ENCODE results near the gene NSUN5.

Gene NSUN5

DNA sequence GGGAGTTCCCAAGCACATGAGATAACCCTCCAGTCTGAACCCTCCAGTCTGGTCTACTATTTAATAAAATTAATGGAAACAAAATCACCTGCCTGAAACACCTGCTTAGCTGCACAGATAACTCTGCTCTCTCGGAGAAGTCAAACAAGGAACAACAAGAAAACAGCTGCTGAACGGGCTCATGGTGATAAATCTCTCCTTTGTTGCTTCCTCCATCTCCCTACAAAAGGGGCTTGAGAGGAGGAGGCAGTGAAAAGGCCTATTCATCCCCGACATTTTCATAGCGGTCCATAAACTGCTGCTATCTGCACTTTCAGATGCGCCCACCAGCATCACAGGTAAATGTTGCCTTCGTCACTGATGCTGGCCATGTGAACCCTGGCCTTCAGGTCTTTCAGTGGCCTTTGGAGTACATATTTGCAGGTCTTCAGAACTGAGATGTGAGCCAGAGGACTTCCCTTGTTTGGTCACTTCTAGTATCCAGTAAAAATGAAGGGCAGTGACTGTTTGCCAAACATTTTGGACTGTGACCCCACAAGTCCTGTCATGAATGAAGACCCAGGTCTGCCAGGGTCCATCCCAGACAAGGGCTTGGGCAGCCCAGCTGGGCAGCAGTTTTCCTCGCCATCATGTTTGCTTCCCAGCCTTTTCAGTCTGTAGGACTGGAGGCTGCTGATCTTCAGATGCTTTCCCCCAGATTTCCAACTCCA lies 35.2 kb upstream of the NSUN5 start:
- ChIA-PET CTCF (interaction anchor here (0.5 to 1.4 kb wide), 3 partner anchors 9 to 392 kb away, joined by 4 read pairs; no protein-coding TSS in a partner anchor), POLR2A (no interaction called here)
- H3K36me3 ChIP-seq (ENCODE audit: control insufficient read depth in 2 of 2, insufficient read depth in 1 of 2, low read length in 2 of 2) = no peaks in the 10 kb centered on the region

DNA sequence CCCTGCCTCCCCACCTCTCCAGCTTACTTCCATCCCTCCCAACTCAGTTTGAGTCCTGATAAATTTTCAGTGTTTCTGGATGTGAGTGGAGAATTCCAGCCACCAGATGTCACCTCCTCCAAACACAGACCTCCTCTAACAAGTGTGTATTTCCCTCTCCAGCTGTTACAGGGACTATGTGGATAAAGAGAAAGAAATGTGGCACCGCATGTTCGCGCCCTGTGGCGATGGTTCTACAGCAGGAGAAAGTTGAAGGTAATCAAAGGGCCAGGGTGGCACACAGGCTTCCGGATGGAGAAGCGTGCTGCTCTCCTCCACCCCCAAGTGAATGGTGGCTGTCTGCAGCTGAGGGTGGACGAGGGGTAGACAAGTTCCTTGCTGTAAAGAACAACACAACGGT lies 34.0 kb upstream of the NSUN5 start:
- H3K36me3 ChIP-seq (ENCODE audit: control insufficient read depth in 2 of 2, insufficient read depth in 1 of 2, low read length in 2 of 2) = no peaks in the 10 kb centered on the region
- H3K4me1 ChIP-seq (ENCODE audit: control insufficient read depth, insufficient read depth, low read length) = no peaks in the 10 kb centered on the region
- no peaks in the 10 kb centered on the region for H3K9me3 ChIP-seq (ENCODE audit: control insufficient read depth, insufficient read depth, low read depth, low read length)
- no peak overlapping the region for H3K27ac ChIP-seq (ENCODE audit: extremely low read depth, low read depth, low read length)
- CTCF ChIA-PET = interaction anchor here (0.6 to 3.1 kb wide), 11 partner anchors 10 to 585 kb away, joined by 3 to 19 read pairs (median 4); no protein-coding TSS in a partner anchor
- POLR2A ChIA-PET = no interaction called here
- no peak overlapping the region for H3K4me3 ChIP-seq (ENCODE audit: low read depth, low read length)
- no peak for TF ChIP-seq ZNF585B (tag by site-specific recombination; IDR thresholded peaks at IDR 0.05)
- no peak for TF ChIP-seq ZNF132 (tag by site-specific recombination; IDR thresholded peaks at IDR 0.05; ENCODE audit: borderline replicate concordance)
- no peak for TF ChIP-seq ZNF621 (tag by site-specific recombination; IDR thresholded peaks at IDR 0.05)
- TF ChIP-seq ZBTB21 (tag by site-specific recombination; IDR thresholded peaks at IDR 0.05) = no peak
- TF ChIP-seq ZNF549 (tag by site-specific recombination; IDR thresholded peaks at IDR 0.05) = no peak
- no peak for TF ChIP-seq ZNF514 (tag by site-specific recombination; IDR thresholded peaks at IDR 0.05)
- TF ChIP-seq, protein P1, sequence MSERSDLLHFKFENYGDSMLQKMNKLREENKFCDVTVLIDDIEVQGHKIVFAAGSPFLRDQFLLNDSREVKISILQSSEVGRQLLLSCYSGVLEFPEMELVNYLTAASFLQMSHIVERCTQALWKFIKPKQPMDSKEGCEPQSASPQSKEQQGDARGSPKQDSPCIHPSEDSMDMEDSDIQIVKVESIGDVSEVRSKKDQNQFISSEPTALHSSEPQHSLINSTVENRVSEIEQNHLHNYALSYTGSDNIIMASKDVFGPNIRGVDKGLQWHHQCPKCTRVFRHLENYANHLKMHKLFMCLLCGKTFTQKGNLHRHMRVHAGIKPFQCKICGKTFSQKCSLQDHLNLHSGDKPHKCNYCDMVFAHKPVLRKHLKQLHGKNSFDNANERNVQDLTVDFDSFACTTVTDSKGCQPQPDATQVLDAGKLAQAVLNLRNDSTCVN (tag by site-specific recombination; optimal IDR thresholded peaks at IDR 0.05) = no peak
- TF ChIP-seq ZNF654 (tag by site-specific recombination; IDR thresholded peaks at IDR 0.05; ENCODE audit: low read depth) = peak; percentile 38
- TF ChIP-seq ZNF837 (tag by site-specific recombination; IDR thresholded peaks at IDR 0.05) = no peak
- TF ChIP-seq OSR2 (tag by site-specific recombination; IDR thresholded peaks at IDR 0.05) = no peak
- TF ChIP-seq WT1 (tag by site-specific recombination; IDR thresholded peaks at IDR 0.05) = no peak

More for the DNA sequence above, 35.2 kb upstream of the NSUN5 start:
- TF ChIP-seq, protein P2, sequence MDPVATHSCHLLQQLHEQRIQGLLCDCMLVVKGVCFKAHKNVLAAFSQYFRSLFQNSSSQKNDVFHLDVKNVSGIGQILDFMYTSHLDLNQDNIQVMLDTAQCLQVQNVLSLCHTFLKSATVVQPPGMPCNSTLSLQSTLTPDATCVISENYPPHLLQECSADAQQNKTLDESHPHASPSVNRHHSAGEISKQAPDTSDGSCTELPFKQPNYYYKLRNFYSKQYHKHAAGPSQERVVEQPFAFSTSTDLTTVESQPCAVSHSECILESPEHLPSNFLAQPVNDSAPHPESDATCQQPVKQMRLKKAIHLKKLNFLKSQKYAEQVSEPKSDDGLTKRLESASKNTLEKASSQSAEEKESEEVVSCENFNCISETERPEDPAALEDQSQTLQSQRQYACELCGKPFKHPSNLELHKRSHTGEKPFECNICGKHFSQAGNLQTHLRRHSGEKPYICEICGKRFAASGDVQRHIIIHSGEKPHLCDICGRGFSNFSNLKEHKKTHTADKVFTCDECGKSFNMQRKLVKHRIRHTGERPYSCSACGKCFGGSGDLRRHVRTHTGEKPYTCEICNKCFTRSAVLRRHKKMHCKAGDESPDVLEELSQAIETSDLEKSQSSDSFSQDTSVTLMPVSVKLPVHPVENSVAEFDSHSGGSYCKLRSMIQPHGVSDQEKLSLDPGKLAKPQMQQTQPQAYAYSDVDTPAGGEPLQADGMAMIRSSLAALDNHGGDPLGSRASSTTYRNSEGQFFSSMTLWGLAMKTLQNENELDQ (tag by site-specific recombination; IDR thresholded peaks at IDR 0.05; ENCODE audit: low read depth) = no peak
- TF ChIP-seq BCL11B (tag by site-specific recombination; IDR thresholded peaks at IDR 0.05; ENCODE audit: low read depth) = no peak
- TF ChIP-seq, protein P3, sequence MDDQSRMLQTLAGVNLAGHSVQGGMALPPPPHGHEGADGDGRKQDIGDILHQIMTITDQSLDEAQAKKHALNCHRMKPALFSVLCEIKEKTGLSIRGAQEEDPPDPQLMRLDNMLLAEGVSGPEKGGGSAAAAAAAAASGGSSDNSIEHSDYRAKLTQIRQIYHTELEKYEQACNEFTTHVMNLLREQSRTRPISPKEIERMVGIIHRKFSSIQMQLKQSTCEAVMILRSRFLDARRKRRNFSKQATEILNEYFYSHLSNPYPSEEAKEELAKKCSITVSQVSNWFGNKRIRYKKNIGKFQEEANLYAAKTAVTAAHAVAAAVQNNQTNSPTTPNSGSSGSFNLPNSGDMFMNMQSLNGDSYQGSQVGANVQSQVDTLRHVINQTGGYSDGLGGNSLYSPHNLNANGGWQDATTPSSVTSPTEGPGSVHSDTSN (CRISPR knock-in tag; IDR thresholded peaks at IDR 0.05) = no peak
- no peak for TF ChIP-seq ZNF133 (tag by site-specific recombination; IDR thresholded peaks at IDR 0.05)
- no peak for TF ChIP-seq ZNF596 (tag by site-specific recombination; IDR thresholded peaks at IDR 0.05)
- no peak for TF ChIP-seq GLI2 (tag by site-specific recombination; IDR thresholded peaks at IDR 0.05; ENCODE audit: borderline replicate concordance, low read depth)
- no peak for TF ChIP-seq MYNN (tag by site-specific recombination; IDR thresholded peaks at IDR 0.05; ENCODE audit: borderline replicate concordance)
- no peak for TF ChIP-seq ZNF660 (tag by site-specific recombination; IDR thresholded peaks at IDR 0.05)
- no peak for TF ChIP-seq ZFP69B (tag by site-specific recombination; IDR thresholded peaks at IDR 0.05)
- no peak for TF ChIP-seq OVOL3 (tag by site-specific recombination; IDR thresholded peaks at IDR 0.05)
- TF ChIP-seq ZNF549 (tag by site-specific recombination; IDR thresholded peaks at IDR 0.05) = no peak
- TF ChIP-seq SETDB1 (IDR thresholded peaks at IDR 0.05; ENCODE audit: insufficient read length, low read length) = no peak
- no peak for TF ChIP-seq SP7 (tag by site-specific recombination; IDR thresholded peaks at IDR 0.05)
- no peak for TF ChIP-seq ZNF114 (tag by site-specific recombination; IDR thresholded peaks at IDR 0.05)
- TF ChIP-seq YY1 (tag by site-specific recombination; IDR thresholded peaks at IDR 0.05) = no peak
- TF ChIP-seq, protein P4, sequence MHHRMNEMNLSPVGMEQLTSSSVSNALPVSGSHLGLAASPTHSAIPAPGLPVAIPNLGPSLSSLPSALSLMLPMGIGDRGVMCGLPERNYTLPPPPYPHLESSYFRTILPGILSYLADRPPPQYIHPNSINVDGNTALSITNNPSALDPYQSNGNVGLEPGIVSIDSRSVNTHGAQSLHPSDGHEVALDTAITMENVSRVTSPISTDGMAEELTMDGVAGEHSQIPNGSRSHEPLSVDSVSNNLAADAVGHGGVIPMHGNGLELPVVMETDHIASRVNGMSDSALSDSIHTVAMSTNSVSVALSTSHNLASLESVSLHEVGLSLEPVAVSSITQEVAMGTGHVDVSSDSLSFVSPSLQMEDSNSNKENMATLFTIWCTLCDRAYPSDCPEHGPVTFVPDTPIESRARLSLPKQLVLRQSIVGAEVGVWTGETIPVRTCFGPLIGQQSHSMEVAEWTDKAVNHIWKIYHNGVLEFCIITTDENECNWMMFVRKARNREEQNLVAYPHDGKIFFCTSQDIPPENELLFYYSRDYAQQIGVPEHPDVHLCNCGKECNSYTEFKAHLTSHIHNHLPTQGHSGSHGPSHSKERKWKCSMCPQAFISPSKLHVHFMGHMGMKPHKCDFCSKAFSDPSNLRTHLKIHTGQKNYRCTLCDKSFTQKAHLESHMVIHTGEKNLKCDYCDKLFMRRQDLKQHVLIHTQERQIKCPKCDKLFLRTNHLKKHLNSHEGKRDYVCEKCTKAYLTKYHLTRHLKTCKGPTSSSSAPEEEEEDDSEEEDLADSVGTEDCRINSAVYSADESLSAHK (tag by site-specific recombination; IDR thresholded peaks at IDR 0.05) = no peak
- TF ChIP-seq, protein P5, sequence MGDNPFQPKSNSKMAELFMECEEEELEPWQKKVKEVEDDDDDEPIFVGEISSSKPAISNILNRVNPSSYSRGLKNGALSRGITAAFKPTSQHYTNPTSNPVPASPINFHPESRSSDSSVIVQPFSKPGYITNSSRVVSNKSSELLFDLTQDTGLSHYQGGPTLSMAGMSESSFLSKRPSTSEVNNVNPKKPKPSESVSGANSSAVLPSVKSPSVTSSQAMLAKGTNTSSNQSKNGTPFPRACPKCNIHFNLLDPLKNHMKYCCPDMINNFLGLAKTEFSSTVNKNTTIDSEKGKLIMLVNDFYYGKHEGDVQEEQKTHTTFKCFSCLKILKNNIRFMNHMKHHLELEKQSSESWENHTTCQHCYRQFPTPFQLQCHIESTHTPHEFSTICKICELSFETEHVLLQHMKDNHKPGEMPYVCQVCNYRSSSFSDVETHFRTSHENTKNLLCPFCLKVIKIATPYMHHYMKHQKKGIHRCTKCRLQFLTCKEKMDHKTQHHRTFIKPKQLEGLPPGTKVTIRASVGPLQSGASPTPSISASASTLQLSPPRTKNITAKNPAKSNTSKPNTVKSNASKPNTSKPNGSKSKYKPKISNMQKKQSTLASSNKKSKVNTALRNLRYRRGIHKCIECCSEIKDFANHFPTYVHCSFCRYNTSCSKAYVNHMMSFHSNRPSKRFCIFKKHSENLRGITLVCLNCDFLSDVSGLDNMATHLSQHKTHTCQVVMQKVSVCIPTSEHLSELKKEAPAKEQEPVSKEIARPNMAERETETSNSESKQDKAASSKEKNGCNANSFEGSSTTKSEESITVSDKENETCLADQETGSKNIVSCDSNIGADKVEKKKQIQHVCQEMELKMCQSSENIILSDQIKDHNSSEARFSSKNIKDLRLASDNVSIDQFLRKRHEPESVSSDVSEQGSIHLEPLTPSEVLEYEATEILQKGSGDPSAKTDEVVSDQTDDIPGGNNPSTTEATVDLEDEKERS (tag by site-specific recombination; IDR thresholded peaks at IDR 0.05) = no peak
- TF ChIP-seq ZNF16 (tag by site-specific recombination; IDR thresholded peaks at IDR 0.05; ENCODE audit: low read depth) = no peak
- TF ChIP-seq SCRT2 (tag by site-specific recombination; IDR thresholded peaks at IDR 0.05) = no peak
- TF ChIP-seq ZNF76 (tag by site-specific recombination; IDR thresholded peaks at IDR 0.05; ENCODE audit: borderline replicate concordance, low read depth) = no peak
- Histone ChIP-seq H3K27ac (ENCODE audit: extremely low read depth, low read depth, low read length) (no peak overlapping the region), H3K4me1 (ENCODE audit: control insufficient read depth, insufficient read depth, low read length) (no peaks in the 10 kb centered on the region), H3K9me3 (ENCODE audit: control insufficient read depth, insufficient read depth, low read depth, low read length) (no peaks in the 10 kb centered on the region), H3K4me3 (ENCODE audit: low read depth, low read length) (no peak overlapping the region)
